Mucosa of rectum (tissue), 2 donors: ENCODE data around the gene LMO3.
"Not testable (repeated sequence)": the region's sequence is repeated elsewhere in the genome, so short reads cannot be mapped to it uniquely, and the experiment has no call there.

Source experiments
- H3K27ac ChIP-seq, 2 donors: one replicate each; pipeline ENCODE4 v1.7.0; 2013; ENCODE audit warnings: inconsistent platforms in 2 of 2, low read depth in 2 of 2, low read length in 2 of 2
- H3K27me3 ChIP-seq, 2 donors: one replicate each; pipeline ENCODE4 v1.7.0; 2013; ENCODE audit warnings: low read length in 2 of 2; ENCODE audit not compliant: control insufficient read depth in 2 of 2, insufficient read depth in 2 of 2
- H3K36me3 ChIP-seq, 2 donors: one replicate each; pipeline ENCODE4 v1.7.0; 2013; ENCODE audit warnings: low read length in 2 of 2; ENCODE audit not compliant: control insufficient read depth in 2 of 2, insufficient read depth in 2 of 2
- H3K4me1 ChIP-seq, 2 donors: one replicate each; pipeline ENCODE4 v1.7.0; 2013; ENCODE audit warnings: low read length in 2 of 2, mild to moderate bottlenecking in 1 of 2; ENCODE audit not compliant: control insufficient read depth in 2 of 2, insufficient read depth in 2 of 2
- H3K4me3 ChIP-seq, 2 donors: one replicate each; pipeline ENCODE4 v1.7.0; 2013; ENCODE audit warnings: low read length in 2 of 2
- H3K9ac ChIP-seq, 2 donors: one replicate each; pipeline ENCODE4 v1.7.0; 2013; ENCODE audit warnings: low read length in 2 of 2, low read depth in 1 of 2, mild to moderate bottlenecking in 1 of 2
- H3K9me3 ChIP-seq, 2 donors: one replicate each; pipeline ENCODE4 v1.7.0; 2013; ENCODE audit warnings: low read length in 2 of 2; ENCODE audit not compliant: control insufficient read depth in 2 of 2
- donor health status: healthy.
- donor health status: Normal muscosa, but diverticular disease.

The LMO3 gene

GRCh38 chr12:16560273-16560672, 45.7 kb downstream of the LMO3 start:
- no peak overlapping the region for H3K9ac ChIP-seq
- no peaks in the 10 kb centered on the region for H3K4me1 ChIP-seq
- no peak overlapping the region for H3K4me3 ChIP-seq
- H3K36me3 ChIP-seq: no peaks in the 10 kb centered on the region
- no peaks in the 10 kb centered on the region for H3K27me3 ChIP-seq
- H3K9me3 ChIP-seq: no peaks in the 10 kb centered on the region
- H3K27ac ChIP-seq: no peak overlapping the region

GRCh38 chr12:16555630-16556029, 50.3 kb downstream of the LMO3 start:
- Histone ChIP-seq H3K27ac (no peak overlapping the region), H3K9ac (no peak overlapping the region), H3K27me3 (no peaks in the 10 kb centered on the region), H3K4me3 (no peak overlapping the region), H3K36me3 (no peaks in the 10 kb centered on the region), H3K4me1 (no peaks in the 10 kb centered on the region), H3K9me3 (no peaks in the 10 kb centered on the region)

- no peaks in the 10 kb centered on the region for H3K9me3 ChIP-seq
- no peaks in the 10 kb centered on the region for H3K4me1 ChIP-seq
- H3K27ac ChIP-seq: no peak overlapping the region
- H3K27me3 ChIP-seq: no peaks in the 10 kb centered on the region
- no peak overlapping the region for H3K9ac ChIP-seq
- no peak overlapping the region for H3K4me3 ChIP-seq
- H3K36me3 ChIP-seq: no peaks in the 10 kb centered on the region
Measured at GRCh38 chr12:16553457-16553856, 52.5 kb downstream of the LMO3 start.

DNA sequence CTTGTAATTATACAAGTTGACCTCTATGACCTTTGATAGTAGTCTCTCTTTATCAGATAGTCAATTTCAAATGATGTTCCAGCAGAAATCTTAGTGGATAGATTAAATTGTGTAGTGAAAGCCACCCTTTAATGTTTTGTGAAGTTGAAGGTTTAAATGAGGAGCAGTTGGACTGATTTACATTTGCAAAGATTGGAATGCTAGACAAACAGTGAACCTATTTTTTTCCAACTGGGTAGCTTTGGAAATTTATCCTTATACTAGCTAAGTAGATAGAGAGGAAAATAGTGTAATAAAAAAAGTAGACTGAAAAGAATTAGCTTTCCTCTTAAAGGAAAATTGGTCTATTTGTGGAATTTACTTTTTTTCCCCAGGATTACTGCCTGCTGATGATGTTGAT, 53.7 kb downstream of the LMO3 start:
- no peaks in the 10 kb centered on the region for H3K27me3 ChIP-seq
- H3K27ac ChIP-seq: no peak overlapping the region
- no peaks in the 10 kb centered on the region for H3K36me3 ChIP-seq
- H3K4me1 ChIP-seq: no peaks in the 10 kb centered on the region
- no peak overlapping the region for H3K9ac ChIP-seq
- H3K9me3 ChIP-seq: no peaks in the 10 kb centered on the region
- no peak overlapping the region for H3K4me3 ChIP-seq

- H3K9me3 ChIP-seq: no peaks in the 10 kb centered on the region
- H3K27me3 ChIP-seq: no peaks in the 10 kb centered on the region
- no peak overlapping the region for H3K4me3 ChIP-seq
- H3K4me1 ChIP-seq: no peaks in the 10 kb centered on the region
- no peak overlapping the region for H3K27ac ChIP-seq
- no peak overlapping the region for H3K9ac ChIP-seq
- H3K36me3 ChIP-seq: no peaks in the 10 kb centered on the region
Measured at GRCh38 chr12:16545836-16546235, 60.1 kb downstream of the LMO3 start.

GRCh38 chr12:16542586-16542985, 63.4 kb downstream of the LMO3 start:
- no peaks in the 10 kb centered on the region for H3K27me3 ChIP-seq
- H3K4me1 ChIP-seq: no peaks in the 10 kb centered on the region
- H3K9ac ChIP-seq: no peak overlapping the region
- H3K27ac ChIP-seq: no peak overlapping the region
- H3K9me3 ChIP-seq: no peaks in the 10 kb centered on the region
- H3K4me3 ChIP-seq: no peak overlapping the region
- no peaks in the 10 kb centered on the region for H3K36me3 ChIP-seq

DNA sequence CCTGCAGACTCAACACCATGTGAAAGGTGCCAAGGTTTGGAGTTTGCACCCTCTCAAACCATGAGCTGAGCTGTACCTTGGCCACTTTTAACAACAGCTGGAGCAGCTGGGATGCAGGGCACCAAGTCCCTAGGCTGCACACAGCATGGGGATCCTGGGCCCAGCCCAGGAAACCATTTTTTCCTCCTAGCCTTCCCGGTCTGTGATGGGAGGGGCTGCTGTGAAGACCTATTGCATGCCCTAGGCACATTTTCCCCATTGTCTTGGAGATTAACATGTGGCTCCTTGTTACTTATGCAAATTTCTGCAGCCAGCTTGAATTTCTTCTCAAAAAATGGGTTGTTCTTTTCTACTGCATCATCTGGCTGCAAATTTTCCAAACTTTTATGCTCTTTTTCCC, 68.3 kb downstream of the LMO3 start:
- not testable (repeated sequence) for H3K27me3 ChIP-seq, H3K4me3 ChIP-seq, H3K9me3 ChIP-seq, H3K9ac ChIP-seq, H3K4me1 ChIP-seq, H3K27ac ChIP-seq, H3K36me3 ChIP-seq

DNA sequence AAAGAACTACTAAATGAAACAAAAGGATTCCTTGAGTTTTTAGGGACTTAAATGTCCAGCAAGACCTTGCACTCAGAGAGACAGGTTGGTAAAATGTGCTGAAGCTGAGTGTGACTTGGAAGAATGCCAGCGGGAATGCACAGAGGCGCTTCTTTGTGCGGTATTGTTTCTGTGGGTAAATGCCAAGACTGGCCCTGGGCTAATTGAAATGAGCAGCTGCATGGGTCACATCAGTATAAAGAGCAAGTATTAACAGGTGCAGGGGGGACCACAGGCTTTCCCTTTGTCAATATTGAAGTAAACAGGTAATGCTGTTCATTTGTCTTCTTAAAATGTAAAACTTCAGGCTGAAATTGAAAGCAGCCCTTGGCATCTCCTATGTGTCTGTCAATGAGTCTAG, 74.3 kb downstream of the LMO3 start:
- Histone ChIP-seq H3K9me3 (no peaks in the 10 kb centered on the region), H3K9ac (no peak overlapping the region), H3K36me3 (no peaks in the 10 kb centered on the region), H3K4me1 (no peaks in the 10 kb centered on the region), H3K27me3 (no peaks in the 10 kb centered on the region), H3K4me3 (no peak overlapping the region), H3K27ac (no peak overlapping the region)

DNA sequence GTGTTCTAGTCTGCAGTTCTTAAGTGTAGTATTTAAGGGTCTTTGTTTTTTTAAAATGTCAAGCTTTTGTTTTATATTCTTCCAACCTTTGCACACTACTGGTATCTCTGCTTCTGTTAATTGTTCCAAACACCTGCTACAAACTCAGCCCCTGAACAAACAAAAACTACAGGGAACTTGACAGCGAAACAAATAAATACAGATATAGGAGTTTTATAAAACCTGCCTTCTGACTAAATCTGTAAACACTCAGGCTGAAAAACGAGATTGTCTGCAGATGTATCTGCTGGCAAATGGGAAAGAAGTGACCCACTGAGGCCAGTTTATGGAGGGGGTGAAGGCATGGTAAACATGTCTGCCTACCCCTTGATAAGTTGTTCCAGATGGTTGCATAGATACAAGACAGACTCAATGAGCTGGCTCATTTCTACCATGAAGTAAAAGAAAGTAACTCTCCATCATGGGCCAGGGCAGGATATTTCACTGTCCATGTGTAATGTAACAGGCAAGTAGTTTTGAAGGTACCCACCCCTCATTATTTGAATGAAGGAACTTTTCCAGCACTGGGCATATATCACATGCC, 75.6 kb downstream of the LMO3 start:
- Histone ChIP-seq H3K27ac (no peak overlapping the region), H3K36me3 (no peaks in the 10 kb centered on the region), H3K4me3 (no peak overlapping the region)

GRCh38 chr12:16526693-16527092, 79.3 kb downstream of the LMO3 start:
- no peaks in the 10 kb centered on the region for H3K4me1 ChIP-seq
- no peak overlapping the region for H3K4me3 ChIP-seq
- no peaks in the 10 kb centered on the region for H3K27me3 ChIP-seq
- no peak overlapping the region for H3K27ac ChIP-seq
- no peaks in the 10 kb centered on the region for H3K9me3 ChIP-seq
- no peaks in the 10 kb centered on the region for H3K36me3 ChIP-seq
- no peak overlapping the region for H3K9ac ChIP-seq

More for the DNA sequence above, 75.6 kb downstream of the LMO3 start:
- no peaks in the 10 kb centered on the region for H3K9me3 ChIP-seq
- H3K27me3 ChIP-seq: no peaks in the 10 kb centered on the region
- H3K4me1 ChIP-seq: no peaks in the 10 kb centered on the region
- H3K9ac ChIP-seq: no peak overlapping the region

DNA sequence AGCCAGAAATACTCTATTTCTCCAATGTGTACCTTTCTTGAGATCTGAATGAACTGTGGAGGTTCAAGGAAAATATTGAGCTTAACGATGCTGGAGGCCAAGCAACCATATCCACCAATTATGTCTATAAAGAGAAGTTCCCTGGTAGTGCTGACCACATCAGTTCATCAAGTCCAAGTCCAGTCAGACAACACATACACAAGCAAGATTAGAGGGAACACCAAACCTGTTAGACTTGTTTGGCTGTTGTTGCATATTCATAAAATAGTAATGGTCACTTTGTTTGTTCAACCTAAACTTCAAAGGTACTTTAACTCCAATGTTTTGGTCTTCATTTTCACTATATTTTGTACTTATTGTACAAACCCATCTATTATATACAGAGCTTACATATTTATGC, 81.6 kb downstream of the LMO3 start:
- no peaks in the 10 kb centered on the region for H3K4me1 ChIP-seq
- no peak overlapping the region for H3K4me3 ChIP-seq
- no peak overlapping the region for H3K27ac ChIP-seq

More for the DNA sequence above, 81.6 kb downstream of the LMO3 start:
- no peaks in the 10 kb centered on the region for H3K27me3 ChIP-seq
- no peaks in the 10 kb centered on the region for H3K9me3 ChIP-seq
- H3K36me3 ChIP-seq: no peaks in the 10 kb centered on the region
- H3K9ac ChIP-seq: no peak overlapping the region
